ENCODE data around the gene CCNB1. TPM values are rescaled to one million over a fixed set of nuclear protein-coding genes. Genes with fewer than 3 reads are reported as not detected.
"Not testable (repeated sequence)": the region's sequence is repeated elsewhere in the genome, so short reads cannot be mapped to it uniquely, and the experiment has no call there.

Gene CCNB1
- total RNA-seq, 3 donors from 2014 or later: 9.5 to 54.7 (median 10.7) TPM

DNA sequence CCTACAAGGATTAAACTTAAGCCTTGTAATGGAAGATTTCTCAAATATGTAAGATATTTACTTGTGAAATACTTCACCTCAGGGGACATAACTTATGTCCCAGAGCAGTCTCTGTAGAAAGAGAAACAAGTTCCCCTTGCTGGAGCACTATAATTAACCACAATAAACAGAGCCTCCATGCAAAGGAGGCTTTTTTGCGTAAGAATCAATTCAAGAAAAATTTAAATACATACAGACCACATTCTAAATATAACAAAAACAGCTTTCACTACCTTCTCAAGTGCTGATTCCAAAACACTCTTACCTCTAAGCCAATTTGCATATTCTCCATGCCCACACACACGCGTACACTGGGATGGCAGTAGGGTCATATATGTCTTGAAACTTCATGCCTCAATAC is 30.7 kb upstream of the CCNB1 start:
- no peak for TF ChIP-seq CTCF (IDR thresholded peaks at IDR 0.05)
- ATAC-seq (no peak), DNase-seq (no peak)
- H3K36me3 ChIP-seq (ENCODE audit: low read depth): no peaks in the 10 kb centered on the region
- H3K4me3 ChIP-seq: no peak overlapping the region
- no peaks in the 10 kb centered on the region for H3K4me1 ChIP-seq (ENCODE audit: low read depth)
- intact Hi-C loops (cut with DNase I, micrococcal nuclease): no loop called here
- peaks cover 5% of the 10 kb centered on the region for H3K9me3 ChIP-seq

DNA sequence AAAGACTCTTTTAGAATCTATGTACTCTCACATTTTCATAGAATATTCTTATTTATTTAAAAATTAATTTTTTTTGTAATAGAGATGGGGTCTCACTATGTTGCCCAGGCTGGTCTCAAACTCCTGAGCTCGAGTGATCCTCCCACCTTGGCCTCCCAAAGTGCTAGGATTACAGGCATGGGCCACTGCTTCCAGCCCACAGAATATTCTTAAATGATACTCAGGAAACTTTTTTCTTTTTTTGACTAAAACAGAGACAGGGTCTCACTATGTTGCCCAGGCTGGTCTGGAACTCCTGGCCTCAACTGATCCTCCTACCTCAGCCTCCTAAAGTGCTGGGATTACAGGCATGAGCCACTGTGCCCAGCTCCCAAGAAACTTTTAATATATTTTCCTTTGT is 29.7 kb upstream of the CCNB1 start:
- DNase-seq; intact Hi-C loops (cut with DNase I, micrococcal nuclease); H3K4me1 ChIP-seq (ENCODE audit: low read depth); H3K9me3 ChIP-seq; H3K4me3 ChIP-seq; H3K36me3 ChIP-seq (ENCODE audit: low read depth); ATAC-seq: not testable (repeated sequence)

DNA sequence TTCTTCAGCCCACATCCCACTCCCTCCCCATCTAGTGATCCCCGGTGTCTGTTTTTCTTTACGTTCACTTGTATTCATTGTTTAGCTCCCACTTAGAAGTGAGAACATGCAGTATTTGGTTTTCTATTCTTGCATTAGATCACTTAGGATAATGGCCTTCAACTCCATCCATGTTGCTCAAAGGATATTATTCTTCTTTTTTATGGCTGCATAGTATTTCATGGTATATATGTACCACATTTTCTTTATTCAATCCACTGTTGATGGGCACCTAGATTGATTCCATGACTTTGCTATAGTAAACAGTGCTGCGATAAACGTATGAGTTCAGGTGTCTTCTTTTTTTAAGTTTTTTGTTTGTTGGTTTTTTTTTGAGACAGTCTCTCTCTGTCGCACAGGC is 29.1 kb upstream of the CCNB1 start:
- H3K4me1 ChIP-seq (ENCODE audit: low read depth): no peaks in the 10 kb centered on the region
- intact Hi-C loops (cut with DNase I, micrococcal nuclease): no loop called here
- H3K4me3 ChIP-seq: no peak overlapping the region
- peaks cover 5% of the 10 kb centered on the region for H3K9me3 ChIP-seq
- no peak for TF ChIP-seq CTCF (IDR thresholded peaks at IDR 0.05)
- H3K36me3 ChIP-seq (ENCODE audit: low read depth): no peaks in the 10 kb centered on the region
- no peak for ATAC-seq
- DNase-seq: no peak

DNA sequence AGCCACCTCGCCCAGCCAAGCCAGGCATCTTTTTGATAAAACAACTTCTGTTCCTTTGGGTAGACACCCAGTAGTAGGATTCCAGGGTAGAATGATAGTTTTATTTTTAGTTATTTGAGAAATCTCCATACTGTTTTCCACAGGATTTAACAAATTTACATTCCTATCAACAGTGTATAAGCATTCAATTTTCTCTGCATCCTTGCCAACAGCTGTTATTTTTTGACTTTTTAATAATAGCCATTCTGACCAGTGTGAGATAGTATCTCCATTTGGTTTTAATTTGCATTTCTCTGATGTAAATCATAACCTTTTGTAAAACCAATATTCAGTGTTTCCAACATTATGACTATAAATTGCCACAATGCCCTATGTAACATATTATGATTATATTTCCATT is 28.2 kb upstream of the CCNB1 start:
- DNase-seq (no peak), ATAC-seq (no peak)
- TF ChIP-seq CTCF (IDR thresholded peaks at IDR 0.05): no peak
- H3K36me3 ChIP-seq (ENCODE audit: low read depth): no peaks in the 10 kb centered on the region
- H3K4me3 ChIP-seq: no peak overlapping the region
- intact Hi-C loops (cut with DNase I, micrococcal nuclease): no loop called here
- no peaks in the 10 kb centered on the region for H3K4me1 ChIP-seq (ENCODE audit: low read depth)
- H3K9me3 ChIP-seq: peaks cover 5% of the 10 kb centered on the region

DNA sequence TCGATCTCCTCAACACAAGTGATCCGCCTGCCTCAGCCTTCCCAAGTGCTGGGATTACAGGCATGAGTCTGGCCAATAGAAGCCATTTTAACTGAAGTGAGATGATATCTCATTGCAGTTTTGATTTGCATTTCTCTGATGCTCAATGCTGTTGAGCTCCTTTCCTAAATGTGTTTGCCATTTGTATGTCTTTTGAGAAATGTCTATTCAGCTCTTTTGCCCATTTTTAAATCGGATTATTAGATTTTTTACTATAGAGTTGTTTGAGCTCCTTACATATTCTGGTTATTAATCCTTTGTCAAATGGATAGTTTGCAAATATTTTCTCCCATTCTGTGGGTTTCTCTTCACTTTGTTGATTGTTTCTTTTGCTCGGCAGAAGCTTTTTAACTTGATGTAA is 26.7 kb upstream of the CCNB1 start:
- DNase-seq; H3K4me3 ChIP-seq; ATAC-seq; intact Hi-C loops (cut with DNase I, micrococcal nuclease); H3K36me3 ChIP-seq (ENCODE audit: low read depth); H3K9me3 ChIP-seq; H3K4me1 ChIP-seq (ENCODE audit: low read depth): not testable (repeated sequence)

GRCh38 chr5:69140827-69141226 is 26.1 kb upstream of the CCNB1 start:
- no peak for TF ChIP-seq CTCF (IDR thresholded peaks at IDR 0.05)
- peaks cover 5% of the 10 kb centered on the region for H3K9me3 ChIP-seq
- no peaks in the 10 kb centered on the region for H3K36me3 ChIP-seq (ENCODE audit: low read depth)
- intact Hi-C loops (cut with DNase I, micrococcal nuclease): no loop called here
- H3K4me3 ChIP-seq: no peak overlapping the region
- DNase-seq (no peak), ATAC-seq (no peak)
- H3K4me1 ChIP-seq (ENCODE audit: low read depth): no peaks in the 10 kb centered on the region

DNA sequence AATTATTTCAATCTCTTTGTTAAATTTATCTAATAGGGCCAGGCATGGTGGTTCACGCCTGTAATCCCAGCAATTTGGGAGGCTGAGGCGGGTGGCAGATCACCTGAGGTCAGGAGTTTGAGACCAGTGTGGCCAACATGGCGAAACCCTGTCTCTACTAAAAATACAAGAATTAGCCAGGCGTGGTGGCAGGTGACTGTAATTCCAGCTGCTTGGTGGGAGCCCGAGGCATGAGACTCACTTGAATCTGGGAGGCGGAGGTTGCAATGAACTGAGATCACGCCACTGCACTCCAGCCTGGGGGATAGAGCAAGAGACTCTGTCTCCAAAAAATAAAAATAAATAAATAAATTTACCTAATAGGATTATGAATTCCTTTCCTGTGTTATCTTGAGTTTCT is 18.4 kb upstream of the CCNB1 start:
- ATAC-seq; H3K4me3 ChIP-seq; H3K9me3 ChIP-seq; H3K36me3 ChIP-seq (ENCODE audit: low read depth); H3K4me1 ChIP-seq (ENCODE audit: low read depth); DNase-seq; intact Hi-C loops (cut with DNase I, micrococcal nuclease): not testable (repeated sequence)

All from mucosa of descending colon (tissue), 3 donors.